Myocyte (in vitro differentiated cells): ENCODE measurements around the gene PRKAB1. TPM values are rescaled to one million over a fixed set of nuclear protein-coding genes. Genes with fewer than 3 reads are reported as not detected.

Source experiments
- DNase-seq: peaks from one replicate; pipeline ENCODE4 v3.0.0-alpha.2; 2012; ENCODE audit warnings: low read depth
- total RNA-seq: library from RNA; depleted of rRNA; stranded (reverse); fragments of >200 nt; gene quantifications from 2 replicates; pipeline ENCODE4 v1.2.3, GENCODE V29; 2014

Gene PRKAB1
- total RNA-seq, 1 donor from 2014 or later: 17.3 TPM

DNA sequence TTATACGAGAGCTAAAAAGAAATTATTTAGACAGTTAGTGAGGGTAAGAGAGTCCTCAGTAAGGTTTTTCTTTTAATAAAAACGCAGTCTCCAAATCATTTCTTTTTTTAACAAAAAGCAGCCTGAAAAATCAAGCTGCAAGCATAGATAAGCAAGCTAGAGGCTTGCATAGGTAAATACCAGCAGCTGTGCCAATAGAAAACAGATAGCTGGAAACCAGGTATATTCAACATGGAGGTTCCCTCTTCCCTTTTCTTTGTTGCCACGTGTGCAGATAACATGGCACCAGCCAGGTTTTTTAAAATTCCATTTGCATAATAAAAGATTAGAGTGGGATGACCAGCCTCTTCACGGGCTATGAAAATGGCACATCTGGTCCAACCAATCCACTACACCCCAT, 6.1 kb upstream of the PRKAB1 start:
- no peak for DNase-seq

DNA sequence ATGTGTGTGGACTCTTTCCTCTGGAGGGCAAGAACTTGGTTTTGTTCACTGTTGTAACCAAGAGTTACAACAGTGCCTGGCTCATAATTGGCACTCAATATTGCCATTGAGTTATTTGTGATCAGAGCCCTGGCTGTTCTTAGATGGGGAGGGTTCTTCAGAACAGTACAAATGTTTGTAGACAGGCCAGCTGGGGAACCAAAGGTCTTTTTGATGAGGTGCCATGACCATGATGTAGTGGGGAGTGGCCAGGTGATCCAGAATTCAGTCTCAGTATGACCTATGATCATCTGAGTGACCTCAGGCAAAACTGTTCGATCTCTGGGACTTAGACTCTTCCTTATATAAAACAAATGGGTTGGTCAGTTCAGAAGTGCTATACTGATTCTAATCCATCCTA, 3.3 kb upstream of the PRKAB1 start:
- DNase-seq: no peak

DNA sequence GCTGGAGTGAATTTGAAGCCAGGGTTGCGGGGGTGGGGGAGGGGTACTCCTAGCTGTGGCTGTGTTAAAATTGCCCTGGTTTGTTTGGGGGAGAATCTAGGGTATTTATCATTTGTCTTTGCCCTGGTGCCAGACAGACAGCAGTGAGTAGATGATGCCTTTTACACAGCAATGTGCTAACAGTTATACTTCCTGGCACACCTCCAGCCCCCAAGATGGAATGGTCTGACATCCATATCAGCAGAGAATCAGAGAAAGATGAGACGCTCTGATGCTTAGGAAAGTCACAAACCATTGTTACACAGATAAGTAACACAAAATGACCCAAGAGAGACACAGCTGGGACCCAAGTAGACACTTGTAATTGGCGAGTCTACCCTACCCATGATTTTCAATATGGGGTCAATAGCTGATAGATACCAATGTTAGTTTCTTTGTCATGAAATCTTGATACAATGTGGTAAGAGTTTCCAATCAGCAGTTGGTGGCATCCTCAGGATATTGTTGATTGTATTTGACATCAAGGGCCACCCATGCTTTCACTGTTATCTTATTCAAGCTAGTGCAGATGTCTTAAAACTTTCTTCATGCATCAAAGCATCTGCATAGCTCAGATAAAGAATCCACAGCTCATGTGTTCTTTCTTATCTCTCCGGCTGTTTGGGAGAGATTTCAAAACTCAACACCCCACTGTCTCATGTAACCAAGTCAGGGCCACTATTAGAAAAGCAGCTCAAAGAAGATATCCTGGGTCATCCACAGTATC, 2.6 kb upstream of the PRKAB1 start:
- DNase-seq: no peak

DNA sequence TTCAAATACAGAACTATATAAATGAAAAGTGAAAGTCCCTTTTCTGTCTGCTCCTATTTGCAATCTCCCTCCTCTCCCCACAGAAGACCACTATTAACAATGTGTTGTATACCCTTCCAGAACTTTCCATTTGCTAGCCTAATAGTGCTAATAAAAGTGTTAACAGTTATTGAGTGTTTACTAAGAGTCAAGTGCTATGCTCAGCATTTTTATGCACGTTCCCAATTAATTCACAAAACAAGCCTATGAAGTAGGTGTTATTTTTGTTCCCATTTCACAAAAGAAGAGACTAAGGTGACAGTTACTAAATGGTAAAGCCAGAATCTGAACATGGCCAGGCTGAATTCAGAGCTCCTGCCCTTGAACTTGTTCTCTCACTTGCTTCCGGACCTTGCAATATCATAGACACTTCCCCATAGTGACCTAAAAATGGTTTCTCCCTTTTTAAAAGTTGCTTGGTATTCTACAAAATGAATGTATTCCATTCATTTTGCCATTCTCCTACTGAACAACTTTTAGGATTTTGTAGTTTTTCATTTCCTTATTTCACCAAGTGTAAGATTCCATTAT, 1.6 kb upstream of the PRKAB1 start:
- DNase-seq: no peak

DNA sequence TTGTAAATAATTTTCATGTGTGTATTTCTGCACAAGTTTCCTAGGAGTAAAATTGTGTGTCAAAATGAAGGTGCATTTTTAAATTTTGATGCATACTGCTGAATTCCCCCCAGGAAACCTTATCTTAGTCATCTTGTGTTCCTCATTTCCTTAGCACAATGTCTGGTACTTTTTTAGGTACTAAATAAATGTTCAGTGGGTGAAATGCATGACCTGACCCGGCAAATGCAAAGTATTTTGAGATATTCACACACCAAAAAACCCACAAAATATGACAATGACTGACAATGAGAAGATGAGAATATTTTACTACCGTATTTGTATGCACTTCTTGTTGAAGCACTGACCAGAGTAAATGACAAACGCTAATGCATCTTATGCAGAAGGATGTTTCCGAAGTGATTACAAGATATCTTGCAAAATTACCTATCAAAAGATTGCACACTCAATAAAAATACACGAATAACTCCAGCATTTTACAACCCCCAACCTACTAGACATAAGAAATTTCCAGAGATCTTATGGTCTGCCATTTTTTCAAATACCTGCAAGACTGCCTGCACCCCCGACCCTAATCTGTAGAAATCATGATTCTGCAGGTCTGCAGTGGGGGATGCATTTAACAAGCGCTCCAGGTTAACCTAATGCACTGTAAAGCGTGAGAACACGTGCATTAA, 895 bp upstream of the PRKAB1 start:
- no peak for DNase-seq

DNA sequence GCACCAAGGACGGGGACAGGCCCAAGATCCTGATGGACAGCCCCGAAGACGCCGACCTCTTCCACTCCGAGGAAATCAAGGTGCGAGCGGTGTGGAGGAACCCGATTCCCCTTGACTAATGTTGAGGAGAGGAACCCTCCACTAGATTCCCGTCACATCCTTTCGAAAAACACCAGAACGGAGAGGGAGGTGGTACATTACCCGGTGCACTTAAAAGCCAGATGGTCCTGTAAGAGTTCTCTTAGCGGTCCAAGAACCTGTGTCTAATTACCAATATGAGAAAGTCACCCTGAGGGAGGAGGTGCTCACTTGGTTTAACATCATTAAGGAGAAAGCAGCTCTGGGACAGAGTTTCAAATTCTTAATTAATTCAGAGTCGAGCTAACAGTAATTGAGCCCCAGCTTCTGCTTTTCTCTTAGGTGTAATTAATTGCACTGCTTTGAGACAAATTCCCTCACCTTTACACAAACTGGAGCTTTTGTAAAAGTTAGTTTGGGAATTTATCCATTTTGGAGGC, 450 bp downstream of the PRKAB1 start:
- no peak for DNase-seq

DNA sequence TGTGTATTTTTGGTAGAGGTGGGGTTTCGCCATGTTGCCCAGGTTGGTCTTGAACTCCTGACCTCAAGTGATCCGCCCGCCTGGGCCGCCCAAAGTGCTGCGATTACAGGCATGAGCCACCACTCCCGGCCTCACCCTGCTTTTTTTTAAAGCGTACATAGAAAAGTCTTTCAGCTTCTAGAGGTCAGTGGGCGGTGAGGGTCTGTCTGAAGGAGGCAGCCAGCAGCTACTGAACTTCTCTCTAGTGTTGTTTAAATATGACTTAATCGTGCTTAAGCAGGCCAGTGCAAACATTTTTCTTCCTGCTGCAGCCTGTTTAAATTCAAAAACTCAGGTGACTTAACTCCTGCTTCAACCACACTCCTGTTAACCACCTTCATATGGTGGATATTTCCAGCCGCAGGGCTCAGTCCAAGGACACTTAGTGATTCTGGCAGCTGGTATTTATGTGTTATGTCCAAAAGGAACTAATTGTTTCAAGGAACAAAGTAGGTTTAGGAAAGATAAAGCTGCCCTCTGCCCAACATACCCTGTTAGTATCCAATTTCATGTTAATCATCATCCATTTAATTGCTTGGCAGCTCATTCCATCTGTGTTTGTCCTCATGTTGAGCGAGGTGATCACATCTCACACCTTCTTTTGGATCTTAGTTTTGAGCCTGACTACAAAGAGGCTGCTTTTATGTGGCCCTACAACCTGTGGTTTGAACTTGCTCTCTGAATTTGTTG, 2.0 kb downstream of the PRKAB1 start:
- DNase-seq: no peak

DNA sequence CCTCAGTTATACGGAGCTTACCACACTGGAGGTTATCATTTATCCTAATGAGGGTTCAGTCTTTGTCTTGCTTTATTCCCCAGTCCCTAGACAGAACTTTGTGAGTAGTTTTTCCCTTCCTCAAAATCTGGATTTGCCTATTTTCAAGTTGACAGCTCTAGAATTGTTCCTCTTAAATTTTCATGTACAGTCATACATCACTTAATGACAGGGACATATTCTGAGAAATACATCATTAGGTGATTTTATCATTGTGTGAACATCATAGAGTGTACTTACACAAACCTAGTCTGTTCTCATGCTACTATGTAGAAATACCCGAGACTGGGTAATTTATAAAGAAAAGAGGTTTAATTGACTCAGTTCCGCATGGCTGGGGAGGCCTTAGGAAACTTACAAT, 3.1 kb downstream of the PRKAB1 start:
- DNase-seq: no peak

DNA sequence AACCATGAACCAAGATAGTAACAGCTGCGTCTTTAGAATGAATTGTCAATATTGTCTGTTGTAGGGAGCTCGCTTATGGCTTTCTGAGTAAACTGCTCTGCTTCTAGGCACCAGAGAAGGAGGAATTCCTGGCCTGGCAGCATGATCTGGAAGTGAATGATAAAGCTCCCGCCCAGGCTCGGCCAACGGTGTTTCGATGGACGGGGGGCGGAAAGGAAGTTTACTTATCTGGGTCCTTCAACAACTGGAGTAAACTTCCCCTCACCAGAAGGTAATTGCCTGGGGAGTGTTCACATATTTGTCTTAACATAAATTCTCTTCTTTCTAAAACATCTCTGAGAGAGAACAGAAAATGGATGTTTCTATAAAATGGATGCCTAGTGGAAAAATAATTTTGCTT, 4.3 kb downstream of the PRKAB1 start:
- DNase-seq: no peak

DNA sequence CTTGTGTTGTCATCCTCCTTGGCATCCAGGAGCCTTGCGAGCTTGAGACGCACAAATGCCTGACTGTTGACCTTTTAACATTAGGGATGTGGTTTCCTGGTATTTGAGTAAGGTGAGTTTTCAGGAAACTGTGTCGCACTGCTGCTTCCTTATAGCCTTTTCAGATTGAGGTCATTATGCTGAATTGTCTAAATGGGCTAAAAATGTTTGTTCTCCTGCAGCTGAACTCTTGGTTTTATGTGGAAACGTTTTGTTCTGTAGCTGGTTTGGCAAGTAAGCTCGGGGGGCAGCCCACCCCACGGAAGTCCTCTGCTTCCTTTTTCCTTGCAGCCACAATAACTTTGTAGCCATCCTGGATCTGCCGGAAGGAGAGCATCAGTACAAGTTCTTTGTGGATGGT, 5.7 kb downstream of the PRKAB1 start:
- DNase-seq: no peak

DNA sequence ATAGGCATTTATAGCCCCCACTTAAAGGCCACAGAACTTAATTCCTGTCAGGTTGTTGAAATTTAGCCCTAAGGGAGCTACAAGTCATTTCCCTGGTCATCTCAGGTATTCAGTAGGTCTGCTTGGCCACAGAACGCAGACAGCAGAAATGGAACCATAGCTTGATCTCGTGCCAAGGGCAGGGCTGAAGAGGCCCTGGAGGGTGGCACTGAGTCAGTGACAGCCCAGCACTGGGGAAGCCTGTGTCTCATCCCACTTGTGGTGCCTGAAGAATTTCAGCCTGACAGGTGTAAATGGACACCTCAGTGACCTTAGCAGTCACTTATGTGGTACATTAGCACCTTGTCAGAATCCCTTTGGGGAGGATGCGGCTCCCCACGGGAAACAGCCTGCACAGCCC, 6.6 kb downstream of the PRKAB1 start:
- DNase-seq: peak; percentile 19

DNA sequence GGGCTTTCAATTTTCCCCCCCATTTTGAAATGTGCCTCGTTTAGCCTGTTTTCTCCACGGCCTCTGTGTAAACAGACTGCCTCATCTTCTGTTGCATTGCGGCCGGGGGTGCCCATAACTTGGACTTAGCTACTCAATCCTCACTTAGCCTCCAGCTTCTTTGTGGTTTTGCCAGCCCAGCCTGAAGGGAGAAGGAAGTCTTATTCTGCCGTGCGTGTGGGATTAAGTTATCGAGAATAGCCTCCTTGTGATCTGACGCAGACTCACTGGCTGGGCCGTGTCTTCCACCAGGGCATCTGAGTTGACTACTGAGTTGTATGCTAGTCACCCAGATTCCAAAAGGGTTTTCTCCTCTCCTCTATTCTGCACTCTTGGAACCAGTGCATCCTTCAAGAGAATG, 8.1 kb downstream of the PRKAB1 start:
- DNase-seq: no peak

DNA sequence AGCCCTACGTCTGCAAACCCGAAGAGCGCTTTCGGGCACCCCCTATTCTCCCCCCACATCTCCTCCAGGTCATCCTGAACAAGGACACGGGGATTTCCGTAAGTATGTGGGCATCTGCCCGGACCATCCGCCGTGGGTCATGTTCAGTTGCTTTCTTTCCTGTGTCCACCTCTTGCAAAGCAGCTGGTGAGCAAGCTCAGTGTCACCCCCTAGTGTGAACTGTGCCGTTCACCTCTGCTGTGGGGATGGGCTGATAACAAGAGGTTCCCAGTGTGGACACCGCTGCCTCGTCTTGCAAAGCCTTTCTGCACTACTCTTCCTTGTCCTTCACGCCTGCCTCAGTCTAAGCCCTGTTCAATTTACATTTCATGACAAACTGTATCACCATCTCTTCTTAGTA, 8.6 kb downstream of the PRKAB1 start:
- no peak for DNase-seq

DNA sequence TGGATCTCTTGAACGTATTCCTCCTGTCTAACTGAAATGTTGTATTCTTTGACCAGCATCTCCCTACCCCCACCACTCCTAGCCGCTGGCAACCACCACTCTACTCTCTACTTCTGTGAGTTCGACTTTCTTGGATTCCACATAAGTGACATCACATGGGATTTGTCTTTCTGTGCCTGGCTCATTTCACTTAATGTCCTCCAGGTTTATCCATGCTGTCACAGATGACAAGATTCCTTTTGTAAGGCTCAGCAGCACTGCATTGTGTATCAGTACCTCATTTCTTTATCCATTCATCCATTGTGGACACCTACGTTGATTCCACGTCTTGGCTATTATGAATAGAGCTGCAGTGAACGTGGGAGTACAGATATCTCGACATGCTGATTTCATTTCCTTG, 10.5 kb downstream of the PRKAB1 start:
- DNase-seq: no peak

DNA sequence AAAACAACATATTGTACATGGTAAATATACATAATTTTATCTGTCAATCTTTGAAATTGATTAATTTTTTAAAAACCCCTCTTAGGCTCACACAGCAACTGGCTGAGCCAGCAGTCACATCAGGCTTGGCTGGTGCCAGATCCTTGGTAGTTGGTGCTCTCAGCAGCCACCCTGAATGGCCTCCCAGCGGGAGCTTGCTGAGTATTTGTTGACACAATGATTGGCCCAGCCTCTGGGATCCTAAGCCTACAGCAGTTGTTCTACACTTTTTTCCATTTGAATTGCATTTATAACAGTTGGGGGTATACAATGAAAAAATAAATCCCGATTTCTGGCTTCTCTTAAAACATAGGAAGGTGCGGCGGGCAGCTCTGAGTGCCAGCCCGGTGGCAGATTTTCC, 11.1 kb downstream of the PRKAB1 start:
- DNase-seq: no peak

DNA sequence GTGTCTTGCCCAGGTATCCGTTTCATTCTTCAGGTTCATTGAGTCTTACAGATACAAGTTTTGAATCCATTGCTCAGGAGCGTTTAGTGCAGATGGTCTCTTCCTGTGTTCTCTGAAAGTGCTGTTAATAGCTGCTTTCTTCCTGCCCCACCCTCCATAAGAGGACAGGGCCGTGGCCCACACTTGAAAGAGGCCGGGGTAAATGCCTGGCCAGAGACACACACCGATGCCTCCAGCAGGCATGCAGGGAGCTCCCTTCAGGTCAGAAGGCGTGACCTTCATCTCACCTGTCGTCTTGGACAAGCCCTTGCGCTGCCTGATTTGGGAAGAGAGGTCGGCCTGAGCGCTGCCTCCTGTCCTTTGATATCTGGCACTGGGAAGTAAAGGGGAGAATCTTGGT, 11.6 kb downstream of the PRKAB1 start:
- DNase-seq: no peak

DNA sequence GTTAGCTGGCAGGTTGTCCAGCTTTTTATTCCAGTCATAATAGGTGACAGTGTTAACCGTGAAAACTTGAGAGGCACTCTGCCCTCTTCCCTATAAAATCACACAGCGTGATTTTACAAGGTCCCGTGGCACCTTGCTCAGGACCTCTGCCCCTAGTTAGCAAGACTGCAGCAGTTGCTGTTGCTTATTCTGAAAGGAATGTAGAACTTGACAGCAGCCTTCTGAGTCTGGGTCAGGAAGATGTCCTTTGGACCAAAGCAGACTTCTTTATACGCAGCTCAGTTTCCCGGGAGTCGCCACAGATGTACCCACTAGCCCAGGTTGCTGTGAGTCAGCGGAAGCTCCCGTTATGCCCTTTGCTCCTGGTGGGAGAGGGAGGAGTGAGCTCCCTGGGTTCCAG, 13.2 kb downstream of the PRKAB1 start:
- no peak for DNase-seq

DNA sequence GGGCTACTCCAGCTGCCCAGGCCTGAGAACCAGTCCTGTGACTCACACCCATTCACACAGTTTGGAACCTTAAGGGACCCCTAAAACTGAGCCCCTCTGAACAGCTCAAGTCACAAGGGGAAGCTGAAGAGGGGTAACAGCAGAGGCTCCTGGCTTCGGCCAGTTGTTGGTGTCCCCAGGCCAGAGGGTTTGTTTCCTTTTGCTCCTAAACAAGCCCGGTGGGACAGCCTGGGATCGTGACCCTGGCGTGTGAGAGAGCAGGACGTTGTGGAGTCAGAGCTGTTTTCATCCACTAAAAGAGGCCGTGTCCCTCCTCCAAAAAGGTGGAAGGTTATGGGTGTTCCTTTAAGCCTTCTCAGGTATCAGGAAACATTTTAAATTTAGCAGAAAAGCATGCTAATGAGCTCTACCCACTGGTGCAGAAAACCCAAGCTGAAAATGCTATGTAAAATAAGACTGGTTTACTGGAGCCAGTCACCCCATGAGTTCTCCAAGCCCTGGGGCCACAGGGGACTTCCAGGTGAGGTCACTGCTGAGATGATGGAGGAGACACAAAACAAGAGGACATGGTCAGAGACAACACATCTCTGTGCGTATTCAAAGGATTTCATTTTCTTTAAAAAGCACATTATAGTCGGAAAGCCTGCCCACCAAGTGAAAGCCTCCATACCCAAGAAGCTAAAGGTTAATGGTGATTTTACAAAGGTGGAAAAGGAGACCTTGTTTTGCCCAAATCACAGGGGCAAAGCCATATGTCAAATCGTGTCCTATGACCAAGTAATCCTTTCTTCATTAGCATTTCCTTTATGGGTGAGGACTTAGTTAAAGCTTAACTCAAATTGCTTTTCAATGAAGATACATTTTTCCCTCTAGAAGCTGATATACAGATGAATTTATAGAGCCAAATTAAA, 14.1 kb downstream of the PRKAB1 start:
- DNase-seq: no peak

DNA sequence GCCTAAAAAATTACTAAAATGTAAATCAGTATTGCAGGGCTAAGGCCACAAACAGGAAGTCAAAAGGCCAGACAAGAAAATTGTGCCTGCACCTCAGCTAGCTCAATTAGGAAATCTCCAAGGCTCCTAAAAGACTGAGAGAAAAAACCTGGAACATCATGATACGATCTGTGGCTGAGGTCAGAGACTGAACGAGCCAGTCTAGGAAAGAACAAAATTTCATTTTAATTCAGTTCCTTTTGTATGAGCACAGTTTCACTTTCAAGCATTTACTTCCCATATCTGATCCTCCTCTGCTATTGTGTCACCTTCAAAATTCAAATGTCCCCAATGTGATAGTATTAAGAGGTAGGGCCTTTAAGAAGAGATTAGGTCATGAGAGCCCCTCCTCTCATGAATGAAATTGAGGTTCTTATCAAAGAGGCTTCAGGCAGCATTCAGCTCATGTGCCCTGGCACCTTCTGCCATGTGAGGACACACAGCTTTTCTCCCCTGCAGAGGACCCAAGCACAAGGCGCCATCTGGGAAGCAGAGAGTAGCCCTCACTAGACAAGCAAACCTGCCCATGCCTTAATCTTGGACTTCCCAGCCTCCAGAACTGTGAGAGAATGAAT, 14.8 kb downstream of the PRKAB1 start:
- no peak for DNase-seq

DNA sequence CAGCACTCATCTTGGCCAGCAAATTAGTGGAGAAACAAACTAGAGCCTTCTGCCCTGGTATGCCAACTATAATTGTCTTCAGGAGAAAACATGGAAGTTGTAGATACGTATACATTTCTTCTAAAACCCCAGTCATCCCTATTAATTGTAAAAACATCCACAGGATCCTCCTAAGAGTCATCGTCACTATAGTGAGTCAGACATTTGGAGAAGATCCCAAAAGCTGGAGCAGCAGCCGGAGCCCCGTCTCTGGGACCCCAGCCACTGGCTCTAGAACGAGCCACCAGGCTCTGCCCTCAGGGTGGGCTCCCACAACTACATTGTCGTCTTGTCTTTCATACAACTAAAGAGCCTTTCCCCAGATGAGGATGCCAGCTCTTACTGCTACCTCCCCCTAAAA, 15.5 kb downstream of the PRKAB1 start:
- no peak for DNase-seq
